ENCODE results near the gene FGF14. TPM values are rescaled to one million over a fixed set of nuclear protein-coding genes. Genes with fewer than 3 reads are reported as not detected.
A peak's percentile ranks its signal among the peaks of the same experiment; 100 is the strongest.

The FGF14 gene
- total and polyA plus RNA-seq, 4 experiments from 2014 or later, result 0.33 to 0.55 (median 0.35) TPM; not detected in 1

DNA sequence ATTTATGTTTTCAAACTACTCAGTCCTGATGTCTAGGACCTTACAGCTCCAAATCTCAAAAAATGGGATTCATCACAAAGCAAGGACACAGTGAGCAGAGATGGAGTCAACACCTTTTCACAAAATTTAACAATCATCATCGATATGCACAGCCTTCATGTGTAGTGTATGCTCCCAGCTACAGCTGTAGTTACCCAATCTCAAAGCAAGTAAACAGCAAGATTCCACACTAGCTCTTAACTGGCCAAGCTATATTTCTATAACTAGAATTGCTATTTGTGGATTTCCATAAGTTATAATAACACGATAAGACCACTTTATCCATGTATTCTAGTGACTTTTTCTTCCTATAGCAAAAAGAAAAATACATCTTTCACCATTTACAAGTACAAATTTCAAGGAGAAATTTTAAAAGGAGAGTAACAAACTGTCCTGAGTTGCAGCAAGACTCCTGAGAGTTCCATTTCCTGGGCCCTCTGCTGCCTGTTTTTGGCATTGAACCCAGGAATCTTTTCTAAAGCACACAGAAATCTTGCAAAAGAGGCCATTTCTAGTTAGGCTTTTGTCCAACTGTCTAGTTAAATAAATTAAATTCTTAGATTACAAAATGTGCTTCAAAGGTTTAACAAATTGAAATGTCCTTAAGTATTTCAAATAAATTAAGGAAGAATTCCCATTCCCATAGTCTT is 460.6 kb downstream of the FGF14 start:
- intact Hi-C loops (cut with micrococcal nuclease), result loop anchor here (5.0 kb wide), 2 partner anchors 516 to 616 kb away; no protein-coding TSS in a partner anchor
- Mint-ChIP-seq H3K4me1 (no peaks in the 10 kb centered on the region), H3K9me3 (no peaks in the 10 kb centered on the region), H3K27ac (no peak overlapping the region), H3K27me3 (peaks cover 6 to 7% of the 10 kb centered on the region in 2 donors), H3K4me3 (no peak overlapping the region), H3K36me3 (no peaks in the 10 kb centered on the region)
- no peak overlapping the region for H3K4me3 ChIP-seq (ENCODE audit: low read length in 2 of 2)
- H3K36me3 ChIP-seq (ENCODE audit: insufficient read depth, low read length), result no peaks in the 10 kb centered on the region
- POLR2A ChIA-PET (ENCODE audit: partially characterized antibody), result no interaction called here
- no peak overlapping the region for H3K27ac ChIP-seq (ENCODE audit: low read depth, low read length)
- H3K4me1 ChIP-seq (ENCODE audit: insufficient read depth, low read length), result no peaks in the 10 kb centered on the region
- no peaks in the 10 kb centered on the region for H3K27me3 ChIP-seq (ENCODE audit: insufficient read depth, low read length)
- CTCF ChIA-PET (ENCODE audit: partially characterized antibody), result no interaction called here
- no peak for DNase-seq
- no peaks in the 10 kb centered on the region for H3K9me3 ChIP-seq (ENCODE audit: control insufficient read depth in 1 of 2, low read length in 2 of 2)

DNA sequence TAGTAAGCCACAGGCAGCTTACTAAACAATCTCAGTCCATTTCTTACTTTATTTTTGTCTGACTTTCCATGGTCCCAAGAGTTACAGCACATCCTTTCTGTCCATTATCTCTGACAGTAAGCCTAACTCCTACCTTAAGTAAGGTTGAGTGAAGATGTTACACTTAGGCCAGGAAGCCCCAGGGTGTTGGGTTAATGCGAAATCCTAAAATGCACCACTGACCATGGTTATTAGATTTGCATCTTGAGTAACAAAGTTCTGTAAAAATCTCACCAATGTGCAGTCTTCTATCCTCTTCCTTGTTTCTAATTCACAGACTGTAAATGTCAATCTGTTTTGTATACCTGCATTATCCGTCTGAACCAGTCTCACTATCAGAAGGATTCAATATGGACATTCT is 462.5 kb downstream of the FGF14 start:
- Mint-ChIP-seq H3K27ac (no peak overlapping the region), H3K4me3 (no peak overlapping the region), H3K27me3 (peaks cover 6 to 8% of the 10 kb centered on the region in 2 donors), H3K4me1 (no peaks in the 10 kb centered on the region), H3K9me3 (peaks cover 0 to 2% (median 0%) of the 10 kb centered on the region in 8 donors), H3K36me3 (no peaks in the 10 kb centered on the region)
- intact Hi-C loops (cut with micrococcal nuclease), result no loop called here
- H3K4me3 ChIP-seq (ENCODE audit: low read length in 2 of 2), result no peak overlapping the region
- ChIA-PET CTCF (ENCODE audit: partially characterized antibody) (no interaction called here), POLR2A (ENCODE audit: partially characterized antibody) (no interaction called here)
- H3K36me3 ChIP-seq (ENCODE audit: insufficient read depth, low read length), result no peaks in the 10 kb centered on the region
- H3K27ac ChIP-seq (ENCODE audit: low read depth, low read length), result no peak overlapping the region
- no peak for DNase-seq
- H3K27me3 ChIP-seq (ENCODE audit: insufficient read depth, low read length), result no peaks in the 10 kb centered on the region
- H3K4me1 ChIP-seq (ENCODE audit: insufficient read depth, low read length), result no peaks in the 10 kb centered on the region
- no peaks in the 10 kb centered on the region for H3K9me3 ChIP-seq (ENCODE audit: control insufficient read depth in 1 of 2, low read length in 2 of 2)

DNA sequence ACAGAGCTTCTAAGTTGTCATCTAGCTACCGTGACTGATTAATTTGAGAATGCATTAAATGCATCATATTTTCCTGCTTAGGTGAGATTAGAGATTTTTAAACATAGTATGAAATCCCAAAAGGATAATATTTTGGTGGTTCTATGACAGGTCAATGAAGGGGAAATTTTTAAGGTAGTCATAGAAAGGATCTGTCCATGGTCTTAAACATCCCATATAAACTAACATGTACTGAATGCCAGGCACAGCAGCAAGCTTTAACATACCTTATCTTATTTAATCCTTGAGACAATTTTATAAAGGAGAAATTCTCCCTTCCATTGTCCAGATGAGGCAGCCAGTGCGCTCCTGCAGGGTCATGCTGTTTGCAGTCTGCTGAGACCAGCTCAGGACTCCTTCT is 466.0 kb downstream of the FGF14 start:
- Mint-ChIP-seq H3K27me3 (peaks cover 4 to 6% of the 10 kb centered on the region in 2 donors), H3K9me3 (peaks cover 0 to 2% (median 0%) of the 10 kb centered on the region in 8 donors), H3K36me3 (no peaks in the 10 kb centered on the region), H3K4me3 (no peak overlapping the region), H3K27ac (no peak overlapping the region), H3K4me1 (no peaks in the 10 kb centered on the region)
- no peaks in the 10 kb centered on the region for H3K36me3 ChIP-seq (ENCODE audit: insufficient read depth, low read length)
- DNase-seq, result no peak
- intact Hi-C loops (cut with micrococcal nuclease), result no loop called here
- no peaks in the 10 kb centered on the region for H3K27me3 ChIP-seq (ENCODE audit: insufficient read depth, low read length)
- no peaks in the 10 kb centered on the region for H3K9me3 ChIP-seq (ENCODE audit: control insufficient read depth in 1 of 2, low read length in 2 of 2)
- H3K27ac ChIP-seq (ENCODE audit: low read depth, low read length), result no peak overlapping the region
- no peak overlapping the region for H3K4me3 ChIP-seq (ENCODE audit: low read length in 2 of 2)
- no peaks in the 10 kb centered on the region for H3K4me1 ChIP-seq (ENCODE audit: insufficient read depth, low read length)
- CTCF ChIA-PET (ENCODE audit: partially characterized antibody), result no interaction called here
- POLR2A ChIA-PET (ENCODE audit: partially characterized antibody), result no interaction called here

DNA sequence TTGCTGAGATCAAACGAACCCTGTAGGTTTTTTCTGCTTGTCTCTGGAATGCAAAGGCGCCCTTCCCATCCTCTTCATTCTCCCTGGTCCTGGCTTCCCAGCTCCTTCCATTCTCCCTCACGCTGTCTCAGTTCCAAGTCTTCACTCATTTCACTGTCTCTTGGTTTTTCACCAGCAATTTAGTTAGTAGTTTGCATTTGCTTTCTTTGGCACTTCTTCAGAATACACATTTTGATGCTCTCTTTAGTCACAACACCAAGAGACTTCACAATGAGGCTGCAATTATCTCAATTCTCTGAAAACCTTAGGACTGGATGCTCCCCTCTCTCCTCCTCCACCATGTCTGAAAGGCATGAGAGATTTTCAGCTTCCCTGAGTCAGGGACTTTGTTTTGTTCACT is 470.7 kb downstream of the FGF14 start:
- no peak for DNase-seq
- no peak overlapping the region for H3K4me3 ChIP-seq (ENCODE audit: low read length in 2 of 2)
- H3K4me1 ChIP-seq (ENCODE audit: insufficient read depth, low read length), result no peaks in the 10 kb centered on the region
- no peaks in the 10 kb centered on the region for H3K27me3 ChIP-seq (ENCODE audit: insufficient read depth, low read length)
- no peak overlapping the region for H3K4me3 Mint-ChIP-seq
- no peaks in the 10 kb centered on the region for H3K9me3 ChIP-seq (ENCODE audit: control insufficient read depth in 1 of 2, low read length in 2 of 2)
- no peaks in the 10 kb centered on the region for H3K36me3 ChIP-seq (ENCODE audit: insufficient read depth, low read length)
- no peaks in the 10 kb centered on the region for H3K4me1 Mint-ChIP-seq
- no peak overlapping the region for H3K27ac Mint-ChIP-seq
- peaks cover 3 to 6% of the 10 kb centered on the region in 2 donors for H3K27me3 Mint-ChIP-seq
- H3K36me3 Mint-ChIP-seq, result no peaks in the 10 kb centered on the region
- CTCF ChIA-PET (ENCODE audit: partially characterized antibody), result no interaction called here
- peaks cover 0 to 2% (median 0%) of the 10 kb centered on the region in 8 donors for H3K9me3 Mint-ChIP-seq
- H3K27ac ChIP-seq (ENCODE audit: low read depth, low read length), result no peak overlapping the region
- POLR2A ChIA-PET (ENCODE audit: partially characterized antibody), result no interaction called here
- intact Hi-C loops (cut with micrococcal nuclease), result no loop called here

DNA sequence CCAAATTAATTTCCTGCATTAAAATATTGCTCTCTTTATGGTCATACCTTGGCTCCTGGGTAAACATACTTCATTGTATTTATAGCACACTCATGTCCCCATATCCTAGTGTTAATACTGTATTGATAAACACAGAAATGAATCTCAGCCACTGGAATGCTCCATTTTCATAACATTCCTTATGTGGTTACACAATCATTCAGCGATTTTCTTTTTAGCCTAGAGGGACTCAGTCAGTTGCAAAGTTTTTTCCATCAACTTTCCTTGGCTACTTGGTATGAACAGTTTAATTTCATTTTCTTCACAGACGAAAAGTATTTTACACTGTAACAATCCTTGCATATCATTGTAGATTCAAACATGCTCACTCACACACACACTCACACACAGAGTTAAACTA is 471.5 kb downstream of the FGF14 start:
- no peak overlapping the region for H3K4me3 Mint-ChIP-seq
- H3K27me3 Mint-ChIP-seq, result peaks cover 5 to 7% of the 10 kb centered on the region in 2 donors
- DNase-seq, result no peak
- no peaks in the 10 kb centered on the region for H3K4me1 Mint-ChIP-seq
- H3K4me1 ChIP-seq (ENCODE audit: insufficient read depth, low read length), result no peaks in the 10 kb centered on the region
- H3K27me3 ChIP-seq (ENCODE audit: insufficient read depth, low read length), result no peaks in the 10 kb centered on the region
- ChIA-PET POLR2A (ENCODE audit: partially characterized antibody) (no interaction called here), CTCF (ENCODE audit: partially characterized antibody) (no interaction called here)
- H3K36me3 ChIP-seq (ENCODE audit: insufficient read depth, low read length), result no peaks in the 10 kb centered on the region
- no peaks in the 10 kb centered on the region for H3K36me3 Mint-ChIP-seq
- no peaks in the 10 kb centered on the region for H3K9me3 ChIP-seq (ENCODE audit: control insufficient read depth in 1 of 2, low read length in 2 of 2)
- no peak overlapping the region for H3K4me3 ChIP-seq (ENCODE audit: low read length in 2 of 2)
- intact Hi-C loops (cut with micrococcal nuclease), result no loop called here
- H3K27ac ChIP-seq (ENCODE audit: low read depth, low read length), result no peak overlapping the region
- H3K27ac Mint-ChIP-seq, result no peak overlapping the region
- no peaks in the 10 kb centered on the region for H3K9me3 Mint-ChIP-seq

DNA sequence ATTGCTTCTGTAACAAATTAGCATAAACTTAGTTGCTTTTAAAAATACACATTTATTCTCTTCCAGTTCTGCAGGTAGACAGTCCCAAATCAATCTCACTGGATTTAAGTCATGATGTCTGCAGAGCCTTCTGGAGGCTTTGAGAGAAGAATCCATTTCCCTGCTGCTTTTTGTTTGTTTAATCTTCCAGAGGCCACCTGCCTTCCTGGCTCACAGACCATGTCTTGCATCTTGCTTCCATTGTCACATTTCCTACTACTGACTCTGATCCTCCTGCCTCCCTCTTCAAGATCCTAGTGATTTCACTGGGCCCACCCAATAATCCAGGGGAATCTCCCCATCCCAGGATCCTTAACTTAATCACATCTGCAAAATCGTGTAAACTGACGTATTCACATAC is 476.1 kb downstream of the FGF14 start:
- no peak overlapping the region for H3K27ac Mint-ChIP-seq
- CTCF ChIA-PET (ENCODE audit: partially characterized antibody), result no interaction called here
- H3K4me1 ChIP-seq (ENCODE audit: insufficient read depth, low read length), result no peaks in the 10 kb centered on the region
- peaks cover 17 to 18% of the 10 kb centered on the region in 2 donors for H3K27me3 Mint-ChIP-seq
- intact Hi-C loops (cut with micrococcal nuclease), result no loop called here
- H3K4me3 ChIP-seq (ENCODE audit: low read length in 2 of 2), result no peak overlapping the region
- POLR2A ChIA-PET (ENCODE audit: partially characterized antibody), result no interaction called here
- no peak overlapping the region for H3K27ac ChIP-seq (ENCODE audit: low read depth, low read length)
- peaks cover 0 to 1% (median 0%) of the 10 kb centered on the region in 4 donors for H3K4me1 Mint-ChIP-seq
- H3K4me3 Mint-ChIP-seq, result no peak overlapping the region
- H3K27me3 ChIP-seq (ENCODE audit: insufficient read depth, low read length), result no peaks in the 10 kb centered on the region
- H3K36me3 Mint-ChIP-seq, result no peaks in the 10 kb centered on the region
- no peaks in the 10 kb centered on the region for H3K36me3 ChIP-seq (ENCODE audit: insufficient read depth, low read length)
- no peak for DNase-seq
- no peaks in the 10 kb centered on the region for H3K9me3 Mint-ChIP-seq
- no peaks in the 10 kb centered on the region for H3K9me3 ChIP-seq (ENCODE audit: control insufficient read depth in 1 of 2, low read length in 2 of 2)

DNA sequence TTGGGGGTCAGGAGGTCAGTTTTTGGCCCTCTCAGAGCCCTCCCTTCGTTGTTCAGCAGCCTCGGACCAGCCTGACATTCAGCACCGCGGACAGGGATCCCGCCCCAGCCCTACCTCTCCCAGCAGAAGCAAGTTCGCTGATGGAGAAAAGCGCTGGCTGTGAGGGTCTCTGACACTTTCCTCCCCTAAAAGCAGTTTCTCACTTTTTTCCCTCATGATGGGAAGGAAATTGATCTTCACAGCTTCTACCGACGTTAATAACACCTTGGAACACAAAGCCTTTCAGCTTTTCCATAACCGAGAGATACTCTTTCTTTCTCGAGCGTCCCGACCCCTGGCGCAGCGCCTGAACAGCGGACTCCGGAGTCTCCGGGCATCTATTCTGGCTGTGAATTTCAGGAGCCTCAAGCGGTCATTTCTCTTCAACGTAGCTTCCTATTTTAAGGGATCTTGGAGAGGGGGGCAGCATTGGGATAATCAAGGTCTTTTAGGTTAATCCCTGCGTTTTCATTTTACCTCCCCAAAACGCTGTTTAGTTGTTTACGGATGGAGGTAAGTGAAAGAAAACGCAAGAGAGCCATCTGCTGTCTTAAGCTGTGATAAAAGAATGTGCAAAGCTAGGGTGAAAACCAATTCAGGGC is 482.2 kb downstream of the FGF14 start:
- POLR2A ChIA-PET (ENCODE audit: partially characterized antibody), result no interaction called here
- intact Hi-C loops (cut with micrococcal nuclease), result no loop called here
- no peak overlapping the region for H3K27ac ChIP-seq (ENCODE audit: low read depth, low read length)
- DNase-seq, result no peak
- Mint-ChIP-seq H3K4me3 (peak overlapping the region in 1 of 8 donors; percentile 4), H3K9me3 (peaks cover 0 to 3% (median 0%) of the 10 kb centered on the region in 8 donors), H3K27me3 (peaks cover 38 to 44% of the 10 kb centered on the region in 2 donors), H3K36me3 (no peaks in the 10 kb centered on the region), H3K27ac (no peak overlapping the region), H3K4me1 (peaks cover 0 to 5% (median 2%) of the 10 kb centered on the region in 4 donors)
- no peaks in the 10 kb centered on the region for H3K9me3 ChIP-seq (ENCODE audit: control insufficient read depth in 1 of 2, low read length in 2 of 2)
- H3K4me1 ChIP-seq (ENCODE audit: insufficient read depth, low read length), result no peaks in the 10 kb centered on the region
- no peaks in the 10 kb centered on the region for H3K36me3 ChIP-seq (ENCODE audit: insufficient read depth, low read length)
- H3K4me3 ChIP-seq (ENCODE audit: low read length in 2 of 2), result no peak overlapping the region
- H3K27me3 ChIP-seq (ENCODE audit: insufficient read depth, low read length), result peaks cover 22% of the 10 kb centered on the region
- CTCF ChIA-PET (ENCODE audit: partially characterized antibody), result interaction anchor here (1.7 kb wide), 1 partner anchor 775 kb away, joined by 5 read pairs; no protein-coding TSS in a partner anchor

Data from CD4-positive, alpha-beta memory T cell (primary cell).